HG03460 (cell line): ENCODE results near the gene UNK.
A peak's percentile ranks its signal among the peaks of the same experiment; 100 is the strongest.
"Not testable (repeated sequence)": the region's sequence is repeated elsewhere in the genome, so short reads cannot be mapped to it uniquely, and the experiment has no call there.

Source experiments
- ATAC-seq: cut with Tn5 transposase; IDR thresholded peaks from one replicate; pipeline ENCODE4 v1.9.1; 2021; ENCODE audit not compliant: unreplicated experiment

Gene UNK

GRCh38 chr17:75795820-75796607, 11.4 kb downstream of the UNK start:
- ATAC-seq = no peak

- ATAC-seq = no peak
Observed at GRCh38 chr17:75799402-75799801, 14.8 kb downstream of the UNK start.

- ATAC-seq = no peak
Observed at GRCh38 chr17:75803883-75804282, 19.3 kb downstream of the UNK start.

GRCh38 chr17:75806822-75807500, 22.4 kb downstream of the UNK start:
- no peak for ATAC-seq

GRCh38 chr17:75807861-75808260, 23.3 kb downstream of the UNK start:
- ATAC-seq = no peak

GRCh38 chr17:75808549-75808904, 23.9 kb downstream of the UNK start:
- ATAC-seq = peak; percentile 17

GRCh38 chr17:75808905-75809621, 24.5 kb downstream of the UNK start:
- peak; percentile 64 for ATAC-seq

- ATAC-seq = no peak
Observed at GRCh38 chr17:75809631-75810111, 25.1 kb downstream of the UNK start.

GRCh38 chr17:75810216-75810615, 25.6 kb downstream of the UNK start:
- no peak for ATAC-seq

GRCh38 chr17:75810756-75811155, 26.1 kb downstream of the UNK start:
- ATAC-seq = not testable (repeated sequence)

GRCh38 chr17:75811174-75811573, 26.6 kb downstream of the UNK start:
- ATAC-seq = no peak

- no peak for ATAC-seq
Observed at GRCh38 chr17:75812096-75813013, 27.7 kb downstream of the UNK start.

GRCh38 chr17:75813081-75814020, 28.7 kb downstream of the UNK start:
- ATAC-seq = no peak

GRCh38 chr17:75814021-75814395, 29.4 kb downstream of the UNK start:
- ATAC-seq = no peak

GRCh38 chr17:75814900-75815373, 30.3 kb downstream of the UNK start:
- no peak for ATAC-seq

GRCh38 chr17:75815399-75815798, 30.8 kb downstream of the UNK start:
- no peak for ATAC-seq

- ATAC-seq = no peak
Observed at GRCh38 chr17:75816693-75817092, 32.1 kb downstream of the UNK start.

- ATAC-seq = no peak
Observed at GRCh38 chr17:75817571-75817970, 33.0 kb downstream of the UNK start.

- ATAC-seq = no peak
Observed at GRCh38 chr17:75818326-75818885, 33.8 kb downstream of the UNK start.
